GM12892 (cell line): ENCODE results near the gene WWOX.

Source experiments
- POLR2A ChIP-seq: IDR thresholded peaks from 2 replicates; pipeline ENCODE4 v1.6.1; 2011; ENCODE audit warnings: low read depth, low read length, control low read depth
- POLR2AphosphoS5 ChIP-seq: IDR thresholded peaks from 2 replicates; pipeline ENCODE4 v1.6.1; 2011; ENCODE audit warnings: low read depth, low read length, control low read depth
- TAF1 ChIP-seq: IDR thresholded peaks from 2 replicates; pipeline ENCODE4 v1.6.1; 2011; ENCODE audit warnings: low read depth, mild to moderate bottlenecking, control low read depth, low read length, borderline replicate concordance

DNA sequence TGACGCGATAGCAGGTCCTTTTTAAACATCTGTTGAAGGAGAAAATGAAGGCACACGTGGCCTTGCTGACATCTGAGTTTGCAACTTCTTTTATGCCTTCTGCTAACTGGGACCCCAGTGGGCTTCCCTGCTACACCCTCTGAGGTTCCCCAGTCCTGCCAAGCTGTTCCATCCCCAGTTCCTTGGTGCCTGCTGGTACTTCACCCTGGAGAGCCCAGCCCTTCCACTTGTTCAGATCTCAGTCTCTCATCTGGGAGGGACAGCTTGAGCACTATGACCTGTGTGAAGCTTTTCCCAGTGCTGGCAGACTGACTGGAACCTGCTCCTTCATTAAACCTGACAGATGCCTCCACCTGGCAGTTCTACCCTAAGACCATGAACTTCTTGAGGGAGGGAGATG, 95.5 kb downstream of the WWOX start:
- TF ChIP-seq POLR2AphosphoS5: no peak
- TF ChIP-seq POLR2A: no peak
- TF ChIP-seq TAF1: no peak
